Nephron (organoid): ENCODE data around the gene TFRC.
A peak's percentile ranks its signal among the peaks of the same experiment; 100 is the strongest.

Experiments used
- H3K27ac Mint-ChIP-seq, 3 experiments: 2 replicates each; pipeline ENCODE4 v1.8.0; 2020; ENCODE audit warnings: mixed read lengths in 3 of 3, mild to moderate bottlenecking in 2 of 3, moderate library complexity in 1 of 3
- H3K27me3 Mint-ChIP-seq: 2 replicates; pipeline ENCODE4 v1.8.0; 2021; ENCODE audit warnings: low read depth, mild to moderate bottlenecking, moderate library complexity, mixed read lengths
- H3K36me3 Mint-ChIP-seq: 2 replicates; pipeline ENCODE4 v1.8.0; 2020; ENCODE audit warnings: low read depth, mixed read lengths
- H3K4me1 Mint-ChIP-seq: 2 replicates; pipeline ENCODE4 v1.8.0; 2020; ENCODE audit warnings: mixed read lengths
- H3K4me3 Mint-ChIP-seq, 3 experiments: 2 replicates each; pipeline ENCODE4 v1.8.0; 2020; ENCODE audit warnings: mild to moderate bottlenecking in 3 of 3, mixed read lengths in 3 of 3, moderate library complexity in 2 of 3
- H3K9me3 Mint-ChIP-seq: 2 replicates; pipeline ENCODE4 v1.8.0; 2020; ENCODE audit warnings: mixed read lengths
- CTCF ChIP-seq, 3 experiments: fragments of 200-600 bp; sonication (generic); IDR thresholded peaks; one replicate each; pipeline ENCODE4 v1.5.0; 2021; ENCODE audit warnings: antibody characterized with exemption in 3 of 3; ENCODE audit not compliant: unreplicated experiment in 3 of 3

The TFRC gene

GRCh38 chr3:196013587-196014487, 68.1 kb downstream of the TFRC start:
- Mint-ChIP-seq H3K4me3 (no peak overlapping the region), H3K27ac (peak overlapping the region in 1 of 3 experiments; percentile 77), H3K27me3 (peaks cover 16% of the 10 kb centered on the region), H3K4me1 (peaks cover 19% of the 10 kb centered on the region), H3K36me3 (no peaks in the 10 kb centered on the region), H3K9me3 (peaks cover 19% of the 10 kb centered on the region)
- TF ChIP-seq CTCF (IDR thresholded peaks at IDR 0.05; ENCODE audit: unreplicated experiment in 3 of 3): no peak

- H3K4me1 Mint-ChIP-seq: peaks cover 19% of the 10 kb centered on the region
- H3K4me3 Mint-ChIP-seq: peak overlapping the region in 1 of 3 experiments; percentile 68
- peaks cover 19% of the 10 kb centered on the region for H3K27me3 Mint-ChIP-seq
- no peak for TF ChIP-seq CTCF (IDR thresholded peaks at IDR 0.05; ENCODE audit: unreplicated experiment in 3 of 3)
- H3K36me3 Mint-ChIP-seq: no peaks in the 10 kb centered on the region
- peak overlapping the region; percentile 33 to 85 (median 77) for H3K27ac Mint-ChIP-seq
- peaks cover 19% of the 10 kb centered on the region for H3K9me3 Mint-ChIP-seq
These were observed 68.9 kb downstream of the TFRC start for GRCh38 chr3:196012941-196013476.

- Mint-ChIP-seq H3K4me3 (no peak overlapping the region), H3K9me3 (peaks cover 19% of the 10 kb centered on the region), H3K36me3 (no peaks in the 10 kb centered on the region), H3K27me3 (peaks cover 19% of the 10 kb centered on the region), H3K27ac (no peak overlapping the region), H3K4me1 (peaks cover 19% of the 10 kb centered on the region)
- no peak for TF ChIP-seq CTCF (IDR thresholded peaks at IDR 0.05; ENCODE audit: unreplicated experiment in 3 of 3)
These were observed 69.4 kb downstream of the TFRC start for GRCh38 chr3:196012481-196012880.

- no peak for TF ChIP-seq CTCF (IDR thresholded peaks at IDR 0.05; ENCODE audit: unreplicated experiment in 3 of 3)
- no peak overlapping the region for H3K27ac Mint-ChIP-seq
These were observed 72.4 kb downstream of the TFRC start for GRCh38 chr3:196009456-196009855.

GRCh38 chr3:196008929-196009328, 73.0 kb downstream of the TFRC start:
- no peaks in the 10 kb centered on the region for H3K36me3 Mint-ChIP-seq
- H3K4me3 Mint-ChIP-seq: no peak overlapping the region
- no peak overlapping the region for H3K27ac Mint-ChIP-seq
- TF ChIP-seq CTCF (IDR thresholded peaks at IDR 0.05; ENCODE audit: unreplicated experiment in 3 of 3): no peak
- H3K9me3 Mint-ChIP-seq: peaks cover 16% of the 10 kb centered on the region
- peaks cover 18% of the 10 kb centered on the region for H3K27me3 Mint-ChIP-seq
- peaks cover 5% of the 10 kb centered on the region for H3K4me1 Mint-ChIP-seq

More at GRCh38 chr3:196009456-196009855, 72.4 kb downstream of the TFRC start:
- Mint-ChIP-seq H3K9me3 (peaks cover 16% of the 10 kb centered on the region), H3K27me3 (peaks cover 18% of the 10 kb centered on the region), H3K4me1 (peaks cover 5% of the 10 kb centered on the region), H3K36me3 (no peaks in the 10 kb centered on the region), H3K4me3 (no peak overlapping the region)
